ENCODE data around the gene TSEN34.
A peak's percentile ranks its signal among the peaks of the same experiment; 100 is the strongest.
"Not testable (repeated sequence)": the region's sequence is repeated elsewhere in the genome, so short reads cannot be mapped to it uniquely, and the experiment has no call there.

The TSEN34 gene

GRCh38 chr19:54190503-54191010, 551 bp upstream of the TSEN34 start:
- under 1% methylated on average over 55 of the region's 56 CpGs for WGBS

GRCh38 chr19:54191811-54192453, 824 bp downstream of the TSEN34 start:
- WGBS = 67% methylated on average over 18 of the region's 19 CpGs

More at GRCh38 chr19:54190503-54191010, 551 bp upstream of the TSEN34 start:
- Histone ChIP-seq H2BK120ac (ENCODE audit: low read depth, low read length) (peak overlapping the region; percentile 54), H3K9me3 (ENCODE audit: control insufficient read depth, low read length) (no peaks in the 10 kb centered on the region), H2AK5ac (ENCODE audit: low read length, severe bottlenecking) (no peak overlapping the region), H2BK12ac (ENCODE audit: low read length in 2 of 2) (no peak overlapping the region), H2BK5ac (ENCODE audit: low read depth, low read length, poor library complexity, severe bottlenecking) (peak overlapping the region; percentile 97), H2BK15ac (ENCODE audit: low read depth, poor library complexity, severe bottlenecking) (peak overlapping the region; percentile 75), H3K79me1 (replicated peaks; ENCODE audit: low read length, poor library complexity, severe bottlenecking) (peaks cover 21% of the 10 kb centered on the region), H4K91ac (ENCODE audit: low read length) (peak overlapping the region; percentile 92), H3K36me3 (ENCODE audit: control insufficient read depth in 1 of 2, insufficient read depth in 2 of 2, low read depth in 1 of 2, low read length in 2 of 2) (peaks cover 25 to 41% of the 10 kb centered on the region in 2 experiments), H4K8ac (ENCODE audit: low read length) (peak overlapping the region; percentile 86), H2AFZ (ENCODE audit: low read depth, low read length) (peak overlapping the region; percentile 55), H3K27me3 (ENCODE audit: control insufficient read depth in 1 of 2, insufficient read depth in 1 of 2, low read length in 2 of 2) (no peaks in the 10 kb centered on the region), H3K4me3 (ENCODE audit: insufficient read depth in 1 of 2, low read depth in 1 of 2, low read length in 2 of 2) (peak overlapping the region; percentile 85 to 89), H3K23ac (ENCODE audit: low read length in 2 of 2) (no peak overlapping the region), H3K4me2 (ENCODE audit: low read length, poor library complexity, severe bottlenecking) (peak overlapping the region; percentile 72), H3K14ac (ENCODE audit: low read length in 2 of 2) (peak overlapping the region in 1 of 2 experiments; percentile 80), H3K27ac (ENCODE audit: low read length, poor library complexity, severe bottlenecking) (peak overlapping the region; percentile 99), H3K18ac (ENCODE audit: low read depth in 1 of 2, low read length in 2 of 2) (peak overlapping the region; percentile 91 to 92), H3K4me1 (ENCODE audit: control insufficient read depth, insufficient read depth, low read depth, low read length) (peaks cover 18% of the 10 kb centered on the region), H3K9ac (ENCODE audit: low read length) (peak overlapping the region; percentile 94), H3K4ac (ENCODE audit: low read depth in 1 of 2, low read length in 2 of 2) (peak overlapping the region; percentile 24 to 86)
- DNase-seq = peak; percentile 100

GRCh38 chr19:54193011-54193410, 1.9 kb downstream of the TSEN34 start:
- H2AFZ ChIP-seq (ENCODE audit: low read depth, low read length) = no peak overlapping the region
- no peak overlapping the region for H2BK120ac ChIP-seq (ENCODE audit: low read depth, low read length)
- H3K4ac ChIP-seq (ENCODE audit: low read depth in 1 of 2, low read length in 2 of 2) = no peak overlapping the region
- no peak overlapping the region for H3K18ac ChIP-seq (ENCODE audit: low read depth in 1 of 2, low read length in 2 of 2)
- no peak overlapping the region for H2AK5ac ChIP-seq (ENCODE audit: low read length, severe bottlenecking)
- no peak overlapping the region for H4K8ac ChIP-seq (ENCODE audit: low read length)
- H3K4me2 ChIP-seq (ENCODE audit: low read length, poor library complexity, severe bottlenecking) = no peak overlapping the region
- no peak for DNase-seq
- peaks cover 13% of the 10 kb centered on the region for H3K79me1 ChIP-seq (replicated peaks; ENCODE audit: low read length, poor library complexity, severe bottlenecking)
- H3K36me3 ChIP-seq (ENCODE audit: control insufficient read depth in 1 of 2, insufficient read depth in 2 of 2, low read depth in 1 of 2, low read length in 2 of 2) = peaks cover 13 to 38% of the 10 kb centered on the region in 2 experiments
- H4K91ac ChIP-seq (ENCODE audit: low read length) = no peak overlapping the region
- no peak overlapping the region for H2BK12ac ChIP-seq (ENCODE audit: low read length in 2 of 2)
- H3K27ac ChIP-seq (ENCODE audit: low read length, poor library complexity, severe bottlenecking) = no peak overlapping the region
- H3K14ac ChIP-seq (ENCODE audit: low read length in 2 of 2) = no peak overlapping the region
- no peaks in the 10 kb centered on the region for H3K9me3 ChIP-seq (ENCODE audit: control insufficient read depth, low read length)
- H3K4me1 ChIP-seq (ENCODE audit: control insufficient read depth, insufficient read depth, low read depth, low read length) = peaks cover 13% of the 10 kb centered on the region
- H3K27me3 ChIP-seq (ENCODE audit: control insufficient read depth in 1 of 2, insufficient read depth in 1 of 2, low read length in 2 of 2) = no peaks in the 10 kb centered on the region
- H2BK5ac ChIP-seq (ENCODE audit: low read depth, low read length, poor library complexity, severe bottlenecking) = no peak overlapping the region
- 98% methylated on average over 11 of the region's 11 CpGs for WGBS
- H3K4me3 ChIP-seq (ENCODE audit: insufficient read depth in 1 of 2, low read depth in 1 of 2, low read length in 2 of 2) = no peak overlapping the region
- H3K23ac ChIP-seq (ENCODE audit: low read length in 2 of 2) = no peak overlapping the region
- peak overlapping the region; percentile 94 for H3K9ac ChIP-seq (ENCODE audit: low read length)
- no peak overlapping the region for H2BK15ac ChIP-seq (ENCODE audit: low read depth, poor library complexity, severe bottlenecking)

More at GRCh38 chr19:54191811-54192453, 824 bp downstream of the TSEN34 start:
- Histone ChIP-seq H3K4me1 (ENCODE audit: control insufficient read depth, insufficient read depth, low read depth, low read length) (peaks cover 16% of the 10 kb centered on the region), H3K27ac (ENCODE audit: low read length, poor library complexity, severe bottlenecking) (peak overlapping the region; percentile 59), H2BK120ac (ENCODE audit: low read depth, low read length) (no peak overlapping the region), H4K91ac (ENCODE audit: low read length) (peak overlapping the region; percentile 76), H3K4me2 (ENCODE audit: low read length, poor library complexity, severe bottlenecking) (peak overlapping the region; percentile 72), H4K8ac (ENCODE audit: low read length) (peak overlapping the region; percentile 39), H3K14ac (ENCODE audit: low read length in 2 of 2) (peak overlapping the region in 1 of 2 experiments; percentile 9), H2AK5ac (ENCODE audit: low read length, severe bottlenecking) (peak overlapping the region; percentile 67), H2BK5ac (ENCODE audit: low read depth, low read length, poor library complexity, severe bottlenecking) (no peak overlapping the region), H2BK15ac (ENCODE audit: low read depth, poor library complexity, severe bottlenecking) (peak overlapping the region; percentile 17), H3K23ac (ENCODE audit: low read length in 2 of 2) (peak overlapping the region in 1 of 2 experiments; percentile 23), H3K9ac (ENCODE audit: low read length) (peak overlapping the region; percentile 94), H3K36me3 (ENCODE audit: control insufficient read depth in 1 of 2, insufficient read depth in 2 of 2, low read depth in 1 of 2, low read length in 2 of 2) (peaks cover 17 to 40% of the 10 kb centered on the region in 2 experiments), H3K18ac (ENCODE audit: low read depth in 1 of 2, low read length in 2 of 2) (peak overlapping the region; percentile 16 to 34), H3K27me3 (ENCODE audit: control insufficient read depth in 1 of 2, insufficient read depth in 1 of 2, low read length in 2 of 2) (no peaks in the 10 kb centered on the region), H2AFZ (ENCODE audit: low read depth, low read length) (no peak overlapping the region), H2BK12ac (ENCODE audit: low read length in 2 of 2) (peak overlapping the region in 1 of 2 experiments; percentile 47), H3K4ac (ENCODE audit: low read depth in 1 of 2, low read length in 2 of 2) (peak overlapping the region; percentile 70 to 78), H3K4me3 (ENCODE audit: insufficient read depth in 1 of 2, low read depth in 1 of 2, low read length in 2 of 2) (peak overlapping the region; percentile 85 to 89), H3K79me1 (replicated peaks; ENCODE audit: low read length, poor library complexity, severe bottlenecking) (peaks cover 15% of the 10 kb centered on the region), H3K9me3 (ENCODE audit: control insufficient read depth, low read length) (no peaks in the 10 kb centered on the region)
- DNase-seq = no peak

GRCh38 chr19:54194463-54194862, 3.4 kb downstream of the TSEN34 start:
- not testable (repeated sequence) for H3K4ac ChIP-seq (ENCODE audit: low read depth in 1 of 2, low read length in 2 of 2); H3K4me2 ChIP-seq (ENCODE audit: low read length, poor library complexity, severe bottlenecking); H2BK12ac ChIP-seq (ENCODE audit: low read length in 2 of 2); H3K27ac ChIP-seq (ENCODE audit: low read length, poor library complexity, severe bottlenecking); H4K8ac ChIP-seq (ENCODE audit: low read length); H2BK15ac ChIP-seq (ENCODE audit: low read depth, poor library complexity, severe bottlenecking); DNase-seq; H2AFZ ChIP-seq (ENCODE audit: low read depth, low read length); H4K91ac ChIP-seq (ENCODE audit: low read length); H3K23ac ChIP-seq (ENCODE audit: low read length in 2 of 2); H2AK5ac ChIP-seq (ENCODE audit: low read length, severe bottlenecking); H2BK5ac ChIP-seq (ENCODE audit: low read depth, low read length, poor library complexity, severe bottlenecking); H3K14ac ChIP-seq (ENCODE audit: low read length in 2 of 2); H3K18ac ChIP-seq (ENCODE audit: low read depth in 1 of 2, low read length in 2 of 2); H3K9me3 ChIP-seq (ENCODE audit: control insufficient read depth, low read length); H3K4me3 ChIP-seq (ENCODE audit: insufficient read depth in 1 of 2, low read depth in 1 of 2, low read length in 2 of 2); H3K27me3 ChIP-seq (ENCODE audit: control insufficient read depth in 1 of 2, insufficient read depth in 1 of 2, low read length in 2 of 2); H3K4me1 ChIP-seq (ENCODE audit: control insufficient read depth, insufficient read depth, low read depth, low read length); H2BK120ac ChIP-seq (ENCODE audit: low read depth, low read length)
- Histone ChIP-seq H3K79me1 (replicated peaks; ENCODE audit: low read length, poor library complexity, severe bottlenecking) (peaks cover 11% of the 10 kb centered on the region), H3K36me3 (ENCODE audit: control insufficient read depth in 1 of 2, insufficient read depth in 2 of 2, low read depth in 1 of 2, low read length in 2 of 2) (peaks cover 15 to 38% of the 10 kb centered on the region in 2 experiments), H3K9ac (ENCODE audit: low read length) (peak overlapping the region; percentile 94)
- WGBS = 99% methylated on average over 12 of the region's 12 CpGs

All from mesenchymal stem cell (in vitro differentiated cells and primary cell).